Keratinocyte (primary cell): ENCODE results near the gene HGFAC.

ENCODE experiments used
- CTCF ChIP-seq, 3 experiments: IDR thresholded peaks in 1 of 3; conservative IDR thresholded peaks in 1 of 3; optimal IDR thresholded peaks in 1 of 3; 2 replicates in 2 of 3; 3 replicates in 1 of 3; pipeline versions ENCODE3 to v1.5.1; 2011; ENCODE audit warnings: low read length in 3 of 3, mild to moderate bottlenecking in 3 of 3, moderate library complexity in 2 of 3, control low read depth in 1 of 3, inconsistent platforms in 1 of 3; ENCODE audit not compliant: insufficient read depth in 2 of 3; ENCODE audit errors: extremely low read depth in 1 of 3
- EZH2 ChIP-seq: IDR thresholded peaks from one replicate; pipeline ENCODE4 v1.6.1; 2012; ENCODE audit warnings: inconsistent platforms, mild to moderate bottlenecking, low read length, moderate library complexity

- TF ChIP-seq CTCF (optimal IDR thresholded peaks at IDR 0.05 in 1 of 3, IDR thresholded peaks at IDR 0.05 in 1 of 3, conservative IDR thresholded peaks at IDR 0.05 in 1 of 3; ENCODE audit: extremely low read depth in 1 of 3, insufficient read depth in 2 of 3, low read length in 3 of 3) = no peak
- no peak for TF ChIP-seq EZH2
Observed at GRCh38 chr4:3416270-3416669, 25.5 kb upstream of the HGFAC start.
